A673 (cell line): ENCODE data around the gene PFKP.

Experiments used
- CTCF ChIP-seq: fragments of 300-800, 200-600 bp; sonication (generic); conservative IDR thresholded peaks from 2 replicates; pipeline ENCODE4 v1.5.1; 2017; ENCODE audit warnings: low read depth, mild to moderate bottlenecking, antibody characterized with exemption, low read length, moderate library complexity, mixed read lengths
- EZH2 ChIP-seq: fragments of 200-600 bp; sonication (generic); IDR thresholded peaks from 2 replicates; pipeline ENCODE4 v1.6.1; 2017; ENCODE audit warnings: borderline replicate concordance, low read depth, mild to moderate bottlenecking, mixed read lengths, antibody characterized with exemption, low read length; ENCODE audit not compliant: poor library complexity, severe bottlenecking

DNA sequence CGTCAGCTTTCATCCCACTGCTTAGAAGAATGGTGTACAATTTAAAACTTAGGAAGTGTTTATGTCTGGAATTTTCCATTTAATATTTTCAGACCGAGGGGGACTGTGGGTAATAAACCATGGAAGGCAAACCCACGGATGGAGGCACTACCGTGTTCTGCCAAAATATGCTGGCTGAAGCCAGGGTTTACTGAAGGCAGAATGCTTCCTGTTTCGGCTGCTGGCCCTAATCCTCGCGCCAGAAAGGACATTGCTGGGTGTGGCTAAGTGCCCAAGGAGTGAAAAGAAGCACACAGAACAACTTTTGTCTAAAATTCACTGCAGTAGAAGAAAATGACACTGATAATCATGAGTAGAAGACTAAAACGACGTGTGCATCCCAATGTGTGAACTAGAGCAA is 72.9 kb downstream of the PFKP start:
- TF ChIP-seq CTCF, result no peak
- TF ChIP-seq EZH2, result no peak
